Endothelial cell (in vitro differentiated cells): ENCODE results near the gene CLDN34. TPM values are rescaled to one million over a fixed set of nuclear protein-coding genes. Genes with fewer than 3 reads are reported as not detected.
A peak's percentile ranks its signal among the peaks of the same experiment; 100 is the strongest.

ENCODE experiments used
- DNase-seq: peaks from one replicate; pipeline ENCODE4 v3.0.0; 2021; ENCODE audit warnings: low spot score
- H3K27ac Mint-ChIP-seq: one replicate; pipeline ENCODE4 v1.8.0; 2021; ENCODE audit warnings: mixed read lengths, inconsistent platforms; ENCODE audit not compliant: unreplicated experiment
- H3K27me3 Mint-ChIP-seq: one replicate; pipeline ENCODE4 v1.8.0; 2021; ENCODE audit warnings: mild to moderate bottlenecking, moderate library complexity, mixed read lengths, inconsistent platforms; ENCODE audit not compliant: unreplicated experiment
- H3K36me3 Mint-ChIP-seq: one replicate; pipeline ENCODE4 v1.8.0; 2021; ENCODE audit warnings: mild to moderate bottlenecking, low read depth, mixed read lengths, inconsistent platforms; ENCODE audit not compliant: unreplicated experiment
- H3K4me1 Mint-ChIP-seq: one replicate; pipeline ENCODE4 v1.8.0; 2021; ENCODE audit warnings: mild to moderate bottlenecking, mixed read lengths, inconsistent platforms; ENCODE audit not compliant: unreplicated experiment
- H3K4me3 Mint-ChIP-seq: one replicate; pipeline ENCODE4 v1.8.0; 2021; ENCODE audit warnings: mild to moderate bottlenecking, mixed read lengths, inconsistent platforms; ENCODE audit not compliant: unreplicated experiment
- H3K9me3 Mint-ChIP-seq: one replicate; pipeline ENCODE4 v1.8.0; 2021; ENCODE audit warnings: mixed read lengths, inconsistent platforms; ENCODE audit not compliant: unreplicated experiment
- CTCF ChIP-seq: fragments of 200-600 bp; sonication (generic); IDR thresholded peaks from one replicate; pipeline ENCODE4 v1.5.0; 2021; ENCODE audit warnings: antibody characterized with exemption; ENCODE audit not compliant: unreplicated experiment
- total RNA-seq: library from RNA; stranded (reverse); fragmentation: NEBNext Ultra II Directional; extraction: Animal tissue kit (Norgen Biotek cat#: 25700); gene quantifications from one replicate; pipeline ENCODE4 v1.2.1, GENCODE V29; 2021; ENCODE audit not compliant: unreplicated experiment

CLDN34 gene
- total RNA-seq, 1 donor from 2014 or later, result 0.64 TPM

- H3K4me3 Mint-ChIP-seq, result no peak overlapping the region
- H3K36me3 Mint-ChIP-seq, result peaks cover 4% of the 10 kb centered on the region
- TF ChIP-seq CTCF, result no peak
- no peak for DNase-seq
- H3K4me1 Mint-ChIP-seq, result peaks cover 3% of the 10 kb centered on the region
- H3K27me3 Mint-ChIP-seq, result peaks cover 2% of the 10 kb centered on the region
- no peak overlapping the region for H3K27ac Mint-ChIP-seq
- no peaks in the 10 kb centered on the region for H3K9me3 Mint-ChIP-seq
Measured at GRCh38 chrX:9983846-9984245, 16.7 kb downstream of the CLDN34 start.

DNA sequence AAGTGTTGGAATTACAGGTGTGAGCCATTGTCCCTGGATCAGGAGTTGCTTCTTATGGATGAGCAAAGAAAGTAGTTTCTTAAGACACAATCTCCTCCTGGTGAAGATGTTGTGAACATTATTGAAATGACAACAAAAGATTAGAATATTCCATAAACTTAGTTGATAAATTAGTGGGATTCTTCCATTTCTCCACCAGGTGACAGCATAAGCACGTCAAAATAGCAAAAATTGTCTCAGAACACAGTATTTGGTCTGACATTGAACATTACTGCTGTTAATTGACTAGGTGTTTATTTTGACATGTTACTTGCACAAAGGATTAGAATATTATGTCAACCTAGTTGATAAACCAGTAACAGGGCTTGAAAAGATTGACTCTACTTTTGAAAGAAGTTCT lies 21.6 kb downstream of the CLDN34 start:
- no peak overlapping the region for H3K4me3 Mint-ChIP-seq
- no peak overlapping the region for H3K27ac Mint-ChIP-seq
- peaks cover 4% of the 10 kb centered on the region for H3K36me3 Mint-ChIP-seq
- DNase-seq, result no peak
- no peaks in the 10 kb centered on the region for H3K4me1 Mint-ChIP-seq
- no peaks in the 10 kb centered on the region for H3K27me3 Mint-ChIP-seq
- no peaks in the 10 kb centered on the region for H3K9me3 Mint-ChIP-seq
- peak; percentile 43 for TF ChIP-seq CTCF

GRCh38 chrX:9992061-9992460 lies 24.9 kb downstream of the CLDN34 start:
- no peak for DNase-seq
- no peaks in the 10 kb centered on the region for H3K27me3 Mint-ChIP-seq
- no peak overlapping the region for H3K4me3 Mint-ChIP-seq
- H3K4me1 Mint-ChIP-seq, result no peaks in the 10 kb centered on the region
- no peaks in the 10 kb centered on the region for H3K9me3 Mint-ChIP-seq
- H3K27ac Mint-ChIP-seq, result no peak overlapping the region
- no peak for TF ChIP-seq CTCF
- no peaks in the 10 kb centered on the region for H3K36me3 Mint-ChIP-seq

DNA sequence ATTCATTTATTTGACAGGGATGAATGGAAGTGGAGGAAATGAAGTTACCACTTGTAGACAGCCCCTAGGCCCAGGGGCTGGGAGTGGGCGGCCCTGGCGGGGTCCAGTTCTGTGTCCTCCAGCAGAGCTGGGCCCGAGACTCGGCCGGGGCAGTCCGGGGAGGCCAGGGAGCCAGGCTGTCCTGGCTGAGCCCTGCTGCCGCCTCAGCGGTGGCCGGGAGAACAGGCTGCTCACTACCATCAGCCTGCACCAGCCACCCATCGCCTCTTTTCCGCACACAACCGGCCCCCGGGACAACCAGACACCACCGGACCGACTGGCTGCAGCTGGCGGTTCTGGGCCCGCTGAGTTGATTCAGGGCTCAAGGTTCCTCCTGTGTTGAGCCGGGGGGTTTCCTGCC lies 25.6 kb downstream of the CLDN34 start:
- Mint-ChIP-seq H3K4me1 (no peaks in the 10 kb centered on the region), H3K4me3 (no peak overlapping the region), H3K27me3 (no peaks in the 10 kb centered on the region), H3K9me3 (no peaks in the 10 kb centered on the region), H3K36me3 (no peaks in the 10 kb centered on the region), H3K27ac (no peak overlapping the region)
- no peak for DNase-seq
- TF ChIP-seq CTCF, result no peak

DNA sequence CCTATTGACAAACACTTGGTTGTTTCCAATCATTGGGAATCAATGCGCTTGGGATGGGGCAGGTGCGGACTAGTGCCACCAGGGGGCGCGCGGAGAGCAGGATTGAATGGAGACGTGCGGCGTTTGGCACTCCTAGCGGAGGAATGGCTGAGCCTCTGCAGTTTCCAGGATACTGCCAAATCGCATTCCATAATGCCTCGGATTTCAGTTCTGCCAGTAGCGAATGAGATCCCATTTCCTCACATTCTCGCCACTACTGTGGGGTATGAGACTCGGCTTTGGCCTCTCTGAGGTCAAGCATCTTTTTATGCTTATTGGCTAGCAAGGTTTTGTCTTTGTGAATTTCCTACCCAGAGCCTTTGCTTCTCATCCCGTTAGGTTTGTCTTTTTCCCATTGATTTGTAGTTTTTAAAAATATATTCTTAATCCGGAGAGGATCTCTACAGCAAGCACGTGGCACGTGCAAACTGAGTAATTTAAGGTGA lies 28.7 kb downstream of the CLDN34 start:
- Mint-ChIP-seq H3K27me3 (peaks cover 2% of the 10 kb centered on the region), H3K27ac (no peak overlapping the region), H3K4me3 (no peak overlapping the region), H3K9me3 (no peaks in the 10 kb centered on the region), H3K4me1 (no peaks in the 10 kb centered on the region), H3K36me3 (no peaks in the 10 kb centered on the region)
- peak; percentile 92 for TF ChIP-seq CTCF
- peak; percentile 82 for DNase-seq
